ENCODE results near the gene GRPR.

DNA sequence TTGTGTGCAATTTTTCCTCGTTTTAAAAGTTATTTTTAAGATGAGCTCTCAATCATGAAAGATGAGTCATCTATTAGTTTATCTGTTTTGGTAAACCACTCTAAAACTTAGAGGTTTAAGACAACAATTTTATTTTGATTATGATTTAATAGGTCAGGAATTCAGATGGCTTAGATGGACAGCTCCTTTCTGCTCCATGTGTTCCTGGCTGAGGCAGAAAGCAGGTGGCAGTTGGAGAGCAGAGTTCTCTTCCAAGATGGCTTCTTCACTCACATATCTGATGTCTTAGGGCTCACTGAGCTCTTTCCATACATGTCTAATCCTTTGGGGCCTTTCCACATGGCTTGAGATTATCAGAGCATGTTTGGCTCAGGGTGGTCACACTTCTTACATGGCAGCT lies 48.3 kb upstream of the GRPR start:
- TF ChIP-seq, protein P1, sequence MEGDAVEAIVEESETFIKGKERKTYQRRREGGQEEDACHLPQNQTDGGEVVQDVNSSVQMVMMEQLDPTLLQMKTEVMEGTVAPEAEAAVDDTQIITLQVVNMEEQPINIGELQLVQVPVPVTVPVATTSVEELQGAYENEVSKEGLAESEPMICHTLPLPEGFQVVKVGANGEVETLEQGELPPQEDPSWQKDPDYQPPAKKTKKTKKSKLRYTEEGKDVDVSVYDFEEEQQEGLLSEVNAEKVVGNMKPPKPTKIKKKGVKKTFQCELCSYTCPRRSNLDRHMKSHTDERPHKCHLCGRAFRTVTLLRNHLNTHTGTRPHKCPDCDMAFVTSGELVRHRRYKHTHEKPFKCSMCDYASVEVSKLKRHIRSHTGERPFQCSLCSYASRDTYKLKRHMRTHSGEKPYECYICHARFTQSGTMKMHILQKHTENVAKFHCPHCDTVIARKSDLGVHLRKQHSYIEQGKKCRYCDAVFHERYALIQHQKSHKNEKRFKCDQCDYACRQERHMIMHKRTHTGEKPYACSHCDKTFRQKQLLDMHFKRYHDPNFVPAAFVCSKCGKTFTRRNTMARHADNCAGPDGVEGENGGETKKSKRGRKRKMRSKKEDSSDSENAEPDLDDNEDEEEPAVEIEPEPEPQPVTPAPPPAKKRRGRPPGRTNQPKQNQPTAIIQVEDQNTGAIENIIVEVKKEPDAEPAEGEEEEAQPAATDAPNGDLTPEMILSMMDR (IDR thresholded peaks at IDR 0.05; ENCODE audit: insufficient read depth, low read length) = no peak
- TF ChIP-seq GABPA (IDR thresholded peaks at IDR 0.05; ENCODE audit: low read depth) (no peak), POLR2AphosphoS5 (IDR thresholded peaks at IDR 0.05; ENCODE audit: low read depth) (no peak), SPI1 (IDR thresholded peaks at IDR 0.05; ENCODE audit: borderline replicate concordance, low read depth) (no peak)
- TF ChIP-seq, protein P2, sequence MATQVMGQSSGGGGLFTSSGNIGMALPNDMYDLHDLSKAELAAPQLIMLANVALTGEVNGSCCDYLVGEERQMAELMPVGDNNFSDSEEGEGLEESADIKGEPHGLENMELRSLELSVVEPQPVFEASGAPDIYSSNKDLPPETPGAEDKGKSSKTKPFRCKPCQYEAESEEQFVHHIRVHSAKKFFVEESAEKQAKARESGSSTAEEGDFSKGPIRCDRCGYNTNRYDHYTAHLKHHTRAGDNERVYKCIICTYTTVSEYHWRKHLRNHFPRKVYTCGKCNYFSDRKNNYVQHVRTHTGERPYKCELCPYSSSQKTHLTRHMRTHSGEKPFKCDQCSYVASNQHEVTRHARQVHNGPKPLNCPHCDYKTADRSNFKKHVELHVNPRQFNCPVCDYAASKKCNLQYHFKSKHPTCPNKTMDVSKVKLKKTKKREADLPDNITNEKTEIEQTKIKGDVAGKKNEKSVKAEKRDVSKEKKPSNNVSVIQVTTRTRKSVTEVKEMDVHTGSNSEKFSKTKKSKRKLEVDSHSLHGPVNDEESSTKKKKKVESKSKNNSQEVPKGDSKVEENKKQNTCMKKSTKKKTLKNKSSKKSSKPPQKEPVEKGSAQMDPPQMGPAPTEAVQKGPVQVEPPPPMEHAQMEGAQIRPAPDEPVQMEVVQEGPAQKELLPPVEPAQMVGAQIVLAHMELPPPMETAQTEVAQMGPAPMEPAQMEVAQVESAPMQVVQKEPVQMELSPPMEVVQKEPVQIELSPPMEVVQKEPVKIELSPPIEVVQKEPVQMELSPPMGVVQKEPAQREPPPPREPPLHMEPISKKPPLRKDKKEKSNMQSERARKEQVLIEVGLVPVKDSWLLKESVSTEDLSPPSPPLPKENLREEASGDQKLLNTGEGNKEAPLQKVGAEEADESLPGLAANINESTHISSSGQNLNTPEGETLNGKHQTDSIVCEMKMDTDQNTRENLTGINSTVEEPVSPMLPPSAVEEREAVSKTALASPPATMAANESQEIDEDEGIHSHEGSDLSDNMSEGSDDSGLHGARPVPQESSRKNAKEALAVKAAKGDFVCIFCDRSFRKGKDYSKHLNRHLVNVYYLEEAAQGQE (IDR thresholded peaks at IDR 0.05; ENCODE audit: insufficient replicate concordance, low read depth) = no peak

All from HL-60 (cell line).